ENCODE data around the gene LPAR1. TPM values are rescaled to one million over a fixed set of nuclear protein-coding genes. Genes with fewer than 3 reads are reported as not detected.

LPAR1 gene
- total RNA-seq, 1 experiment from 2014 or later = 28.3 TPM

DNA sequence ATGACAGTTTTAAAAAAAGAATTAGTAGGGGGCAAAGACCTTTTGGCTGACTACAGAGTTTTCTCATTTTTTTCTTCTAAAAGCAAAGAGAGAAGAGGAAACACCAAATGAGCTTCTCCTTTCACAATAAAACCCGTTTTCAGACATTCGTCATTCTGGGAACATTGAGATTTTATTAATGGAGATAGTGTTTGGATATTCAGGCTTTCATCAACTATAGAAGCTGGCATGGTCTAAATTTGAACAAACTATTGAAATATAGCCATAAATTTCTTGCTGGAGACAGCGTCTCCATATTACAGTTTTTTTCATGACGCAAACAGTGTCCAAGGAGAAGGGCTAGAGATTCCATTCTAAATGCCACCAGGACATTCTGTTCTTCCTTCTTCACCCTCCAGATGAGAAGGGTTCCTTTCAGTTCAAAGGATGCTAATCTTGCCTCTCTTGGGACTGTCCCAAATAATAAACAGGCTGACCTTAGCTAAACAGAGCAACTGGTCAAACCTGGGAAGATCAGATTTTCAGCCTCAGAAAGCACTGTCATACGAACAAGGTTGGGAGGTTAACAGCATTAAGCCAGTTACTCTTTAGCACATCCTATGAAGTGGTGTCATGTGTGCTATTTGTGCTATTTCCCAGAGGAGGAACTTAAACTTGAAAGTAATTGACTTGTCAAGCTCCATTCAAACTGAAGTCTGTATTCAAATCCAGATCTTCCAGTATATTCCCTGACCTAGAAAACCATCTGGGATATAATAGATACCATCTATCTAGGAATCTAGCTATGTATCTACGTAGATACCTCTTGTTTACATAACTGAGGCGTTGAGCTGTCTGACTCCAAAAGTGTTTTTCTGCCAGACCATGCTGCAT is 125.6 kb downstream of the LPAR1 start:
- Histone ChIP-seq H3K36me3 (ENCODE audit: insufficient read depth, low read length, poor library complexity, severe bottlenecking) (no peaks in the 10 kb centered on the region), H3K4me1 (ENCODE audit: insufficient read depth, low read length, poor library complexity, severe bottlenecking) (peaks cover 6% of the 10 kb centered on the region), H3K27ac (ENCODE audit: low read depth, low read length, poor library complexity, severe bottlenecking) (no peak overlapping the region), H3K9me3 (ENCODE audit: low read depth, low read length, poor library complexity, severe bottlenecking) (peaks cover 21% of the 10 kb centered on the region), H3K27me3 (replicated peaks; ENCODE audit: insufficient read depth, low read depth, low read length, poor library complexity) (no peaks in the 10 kb centered on the region), H3K4me3 (ENCODE audit: low read depth, low read length, poor library complexity, severe bottlenecking) (no peak overlapping the region)
- no peak for DNase-seq (ENCODE audit: low spot score)
- ChIA-PET CTCF (no interaction called here), POLR2A (ENCODE audit: low non-redundant PET) (no interaction called here)
- BruUV-seq (replicated peaks) = no TSS peak
- TF ChIP-seq EZH2 (IDR thresholded peaks at IDR 0.05; ENCODE audit: borderline replicate concordance, low read depth, low read length, poor library complexity, severe bottlenecking) = no peak
- TF ChIP-seq, protein P1, sequence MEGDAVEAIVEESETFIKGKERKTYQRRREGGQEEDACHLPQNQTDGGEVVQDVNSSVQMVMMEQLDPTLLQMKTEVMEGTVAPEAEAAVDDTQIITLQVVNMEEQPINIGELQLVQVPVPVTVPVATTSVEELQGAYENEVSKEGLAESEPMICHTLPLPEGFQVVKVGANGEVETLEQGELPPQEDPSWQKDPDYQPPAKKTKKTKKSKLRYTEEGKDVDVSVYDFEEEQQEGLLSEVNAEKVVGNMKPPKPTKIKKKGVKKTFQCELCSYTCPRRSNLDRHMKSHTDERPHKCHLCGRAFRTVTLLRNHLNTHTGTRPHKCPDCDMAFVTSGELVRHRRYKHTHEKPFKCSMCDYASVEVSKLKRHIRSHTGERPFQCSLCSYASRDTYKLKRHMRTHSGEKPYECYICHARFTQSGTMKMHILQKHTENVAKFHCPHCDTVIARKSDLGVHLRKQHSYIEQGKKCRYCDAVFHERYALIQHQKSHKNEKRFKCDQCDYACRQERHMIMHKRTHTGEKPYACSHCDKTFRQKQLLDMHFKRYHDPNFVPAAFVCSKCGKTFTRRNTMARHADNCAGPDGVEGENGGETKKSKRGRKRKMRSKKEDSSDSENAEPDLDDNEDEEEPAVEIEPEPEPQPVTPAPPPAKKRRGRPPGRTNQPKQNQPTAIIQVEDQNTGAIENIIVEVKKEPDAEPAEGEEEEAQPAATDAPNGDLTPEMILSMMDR (conservative IDR thresholded peaks at IDR 0.05; ENCODE audit: low read depth, low read length) = no peak
- intact Hi-C loops (cut with micrococcal nuclease; ENCODE audit: unreplicated experiment) = no loop called here

GRCh38 chr9:110911659-110912418 is 126.4 kb downstream of the LPAR1 start:
- TF ChIP-seq, protein P1 (conservative IDR thresholded peaks at IDR 0.05; ENCODE audit: low read depth, low read length) = no peak
- no peak for TF ChIP-seq EZH2 (IDR thresholded peaks at IDR 0.05; ENCODE audit: borderline replicate concordance, low read depth, low read length, poor library complexity, severe bottlenecking)
- Histone ChIP-seq H3K27ac (ENCODE audit: low read depth, low read length, poor library complexity, severe bottlenecking) (no peak overlapping the region), H3K36me3 (ENCODE audit: insufficient read depth, low read length, poor library complexity, severe bottlenecking) (no peaks in the 10 kb centered on the region), H3K9me3 (ENCODE audit: low read depth, low read length, poor library complexity, severe bottlenecking) (peaks cover 21% of the 10 kb centered on the region), H3K27me3 (replicated peaks; ENCODE audit: insufficient read depth, low read depth, low read length, poor library complexity) (no peaks in the 10 kb centered on the region), H3K4me1 (ENCODE audit: insufficient read depth, low read length, poor library complexity, severe bottlenecking) (peaks cover 6% of the 10 kb centered on the region), H3K4me3 (ENCODE audit: low read depth, low read length, poor library complexity, severe bottlenecking) (no peak overlapping the region)
- ChIA-PET POLR2A (ENCODE audit: low non-redundant PET) (no interaction called here), CTCF (no interaction called here)
- intact Hi-C loops (cut with micrococcal nuclease; ENCODE audit: unreplicated experiment) = no loop called here
- no peak for DNase-seq (ENCODE audit: low spot score)
- no TSS peak for BruUV-seq (replicated peaks)

GRCh38 chr9:110908894-110909293 is 129.4 kb downstream of the LPAR1 start:
- Histone ChIP-seq H3K27ac (ENCODE audit: low read depth, low read length, poor library complexity, severe bottlenecking) (no peak overlapping the region), H3K4me3 (ENCODE audit: low read depth, low read length, poor library complexity, severe bottlenecking) (no peak overlapping the region), H3K4me1 (ENCODE audit: insufficient read depth, low read length, poor library complexity, severe bottlenecking) (peaks cover 6% of the 10 kb centered on the region), H3K27me3 (replicated peaks; ENCODE audit: insufficient read depth, low read depth, low read length, poor library complexity) (no peaks in the 10 kb centered on the region), H3K36me3 (ENCODE audit: insufficient read depth, low read length, poor library complexity, severe bottlenecking) (no peaks in the 10 kb centered on the region), H3K9me3 (ENCODE audit: low read depth, low read length, poor library complexity, severe bottlenecking) (peaks cover 21% of the 10 kb centered on the region)
- CTCF ChIA-PET = no interaction called here
- no peak for DNase-seq (ENCODE audit: low spot score)
- BruUV-seq (replicated peaks) = no TSS peak
- POLR2A ChIA-PET (ENCODE audit: low non-redundant PET) = no interaction called here
- intact Hi-C loops (cut with micrococcal nuclease; ENCODE audit: unreplicated experiment) = no loop called here
- TF ChIP-seq, protein P1 (conservative IDR thresholded peaks at IDR 0.05; ENCODE audit: low read depth, low read length) = no peak
- no peak for TF ChIP-seq EZH2 (IDR thresholded peaks at IDR 0.05; ENCODE audit: borderline replicate concordance, low read depth, low read length, poor library complexity, severe bottlenecking)

All from A673 (cell line).